Measurements from ENCODE around the gene NAP1L5.

Gene NAP1L5, protein sequence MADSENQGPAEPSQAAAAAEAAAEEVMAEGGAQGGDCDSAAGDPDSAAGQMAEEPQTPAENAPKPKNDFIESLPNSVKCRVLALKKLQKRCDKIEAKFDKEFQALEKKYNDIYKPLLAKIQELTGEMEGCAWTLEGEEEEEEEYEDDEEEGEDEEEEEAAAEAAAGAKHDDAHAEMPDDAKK

DNA sequence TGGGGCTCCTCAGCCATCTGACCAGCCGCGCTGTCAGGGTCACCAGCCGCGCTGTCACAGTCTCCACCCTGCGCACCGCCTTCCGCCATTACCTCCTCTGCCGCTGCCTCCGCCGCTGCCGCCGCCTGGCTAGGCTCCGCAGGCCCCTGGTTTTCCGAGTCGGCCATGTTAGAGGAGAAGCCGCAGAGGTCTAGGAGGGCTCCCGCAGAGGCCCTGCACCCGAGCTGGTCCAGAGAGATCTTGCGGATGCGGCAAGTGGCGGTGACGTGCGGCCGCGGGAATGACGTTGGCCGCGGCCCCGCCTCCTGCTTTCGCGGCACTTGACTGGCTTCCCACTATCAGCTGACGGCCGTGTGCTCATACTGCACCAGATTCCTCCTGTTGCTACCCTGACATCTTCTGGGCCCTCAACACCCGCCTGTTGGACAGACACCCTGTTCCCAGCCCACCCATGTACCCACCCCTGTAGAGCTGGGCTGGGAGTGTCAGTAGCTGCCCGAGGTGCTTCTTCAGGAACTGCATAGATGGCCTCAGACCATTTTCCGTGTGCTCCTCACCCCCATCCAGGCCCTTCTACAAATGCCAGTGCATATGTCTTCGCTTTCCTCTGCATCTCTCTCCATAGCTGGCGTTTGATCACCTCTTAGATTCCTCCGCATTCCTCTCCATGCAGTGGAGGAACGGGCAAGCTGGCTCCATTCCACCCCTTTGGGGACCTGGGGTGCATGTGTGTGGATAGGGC is at the start of gene NAP1L5:
Gene NAP1L5, minus strand, starts transcription at position 242 of the 742 bp plus-strand sequence. Its CDS starts 75 bp downstream, at position 167.
- H3K4me3 ChIP-seq (ENCODE audit: low read depth, low read length), result peak within 1 kb of the TSS; percentile 74
- DNase-seq (ENCODE audit: low read depth), result peak; percentile 79
- TF ChIP-seq, protein P1, sequence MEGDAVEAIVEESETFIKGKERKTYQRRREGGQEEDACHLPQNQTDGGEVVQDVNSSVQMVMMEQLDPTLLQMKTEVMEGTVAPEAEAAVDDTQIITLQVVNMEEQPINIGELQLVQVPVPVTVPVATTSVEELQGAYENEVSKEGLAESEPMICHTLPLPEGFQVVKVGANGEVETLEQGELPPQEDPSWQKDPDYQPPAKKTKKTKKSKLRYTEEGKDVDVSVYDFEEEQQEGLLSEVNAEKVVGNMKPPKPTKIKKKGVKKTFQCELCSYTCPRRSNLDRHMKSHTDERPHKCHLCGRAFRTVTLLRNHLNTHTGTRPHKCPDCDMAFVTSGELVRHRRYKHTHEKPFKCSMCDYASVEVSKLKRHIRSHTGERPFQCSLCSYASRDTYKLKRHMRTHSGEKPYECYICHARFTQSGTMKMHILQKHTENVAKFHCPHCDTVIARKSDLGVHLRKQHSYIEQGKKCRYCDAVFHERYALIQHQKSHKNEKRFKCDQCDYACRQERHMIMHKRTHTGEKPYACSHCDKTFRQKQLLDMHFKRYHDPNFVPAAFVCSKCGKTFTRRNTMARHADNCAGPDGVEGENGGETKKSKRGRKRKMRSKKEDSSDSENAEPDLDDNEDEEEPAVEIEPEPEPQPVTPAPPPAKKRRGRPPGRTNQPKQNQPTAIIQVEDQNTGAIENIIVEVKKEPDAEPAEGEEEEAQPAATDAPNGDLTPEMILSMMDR (conservative IDR thresholded peaks at IDR 0.05; ENCODE audit: low read depth, low read length), result no peak

DNA sequence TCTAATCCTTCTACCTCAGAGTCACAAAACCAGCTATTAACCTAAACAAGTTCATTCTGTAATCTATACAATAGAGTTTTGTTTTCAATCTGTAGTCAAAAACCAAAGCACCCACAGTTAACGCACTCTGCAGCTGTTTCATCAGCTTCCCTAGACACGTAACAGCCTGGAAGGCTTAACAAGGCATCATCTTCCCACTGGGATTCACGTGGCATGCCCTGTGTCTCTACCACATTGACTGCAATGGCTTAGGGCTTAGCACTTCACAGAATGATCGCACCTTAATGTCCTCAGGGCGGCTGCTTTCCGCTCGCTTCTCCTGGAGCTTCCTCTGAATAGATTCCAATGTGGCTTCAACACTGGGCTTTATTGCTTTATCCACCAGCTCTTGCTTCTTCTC is 49.7 kb upstream of the NAP1L5 start:
- H3K4me3 ChIP-seq (ENCODE audit: low read depth, low read length), result no peak overlapping the region
- TF ChIP-seq, protein P1 (conservative IDR thresholded peaks at IDR 0.05; ENCODE audit: low read depth, low read length), result no peak
- DNase-seq (ENCODE audit: low read depth), result no peak

DNA sequence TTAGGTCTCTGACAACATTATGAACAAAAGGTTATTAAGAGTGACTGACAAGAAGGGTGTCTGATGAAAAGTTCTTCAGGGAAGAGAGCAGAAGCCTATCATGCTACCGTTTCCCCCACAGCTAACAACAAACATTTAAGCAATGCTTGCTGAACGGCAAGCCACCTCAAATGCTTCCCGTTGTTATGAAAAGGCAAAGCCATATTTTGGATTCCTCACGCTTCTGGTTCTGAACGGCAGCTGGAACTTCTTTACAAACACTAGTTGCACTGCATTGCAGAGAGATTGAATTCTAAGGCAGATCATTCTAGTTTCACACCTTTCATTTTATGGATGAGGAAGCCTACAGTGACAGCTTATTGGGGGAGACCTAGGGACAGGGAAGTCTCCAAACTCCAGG is 48.6 kb upstream of the NAP1L5 start:
- DNase-seq (ENCODE audit: low read depth), result no peak

DNA sequence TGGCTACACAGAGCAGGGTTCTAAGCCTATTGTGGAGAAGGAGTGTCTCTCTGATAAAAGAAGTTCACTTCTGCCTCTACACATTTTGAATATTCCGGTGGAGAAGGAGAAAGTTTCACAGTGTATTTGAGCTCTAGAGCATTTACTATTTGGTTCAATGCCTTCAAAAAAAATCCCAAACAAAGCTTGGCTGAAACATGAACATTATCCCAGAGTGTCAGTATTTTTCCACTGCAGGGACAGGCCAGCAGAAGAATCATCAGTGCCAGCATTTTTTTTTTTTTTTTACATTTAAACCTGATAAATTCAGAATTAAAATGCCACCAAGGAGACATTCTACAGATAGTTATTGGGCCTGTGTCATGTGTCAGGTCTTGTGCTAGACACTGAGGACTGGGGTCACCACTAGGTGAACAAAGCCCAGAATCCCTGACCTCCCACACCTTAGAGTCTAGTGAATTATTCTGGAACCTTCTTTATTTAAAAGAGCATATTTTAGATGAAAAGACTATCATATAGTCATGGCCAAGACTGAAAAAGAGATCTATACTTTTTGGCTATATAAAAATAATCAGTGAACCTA is 48.0 kb upstream of the NAP1L5 start:
- TF ChIP-seq, protein P1 (conservative IDR thresholded peaks at IDR 0.05; ENCODE audit: low read depth, low read length), result no peak
- no peak for DNase-seq (ENCODE audit: low read depth)
- no peak overlapping the region for H3K4me3 ChIP-seq (ENCODE audit: low read depth, low read length)

More for the DNA sequence above, 48.6 kb upstream of the NAP1L5 start:
- TF ChIP-seq, protein P1 (conservative IDR thresholded peaks at IDR 0.05; ENCODE audit: low read depth, low read length), result no peak
- H3K4me3 ChIP-seq (ENCODE audit: low read depth, low read length), result no peak overlapping the region

DNA sequence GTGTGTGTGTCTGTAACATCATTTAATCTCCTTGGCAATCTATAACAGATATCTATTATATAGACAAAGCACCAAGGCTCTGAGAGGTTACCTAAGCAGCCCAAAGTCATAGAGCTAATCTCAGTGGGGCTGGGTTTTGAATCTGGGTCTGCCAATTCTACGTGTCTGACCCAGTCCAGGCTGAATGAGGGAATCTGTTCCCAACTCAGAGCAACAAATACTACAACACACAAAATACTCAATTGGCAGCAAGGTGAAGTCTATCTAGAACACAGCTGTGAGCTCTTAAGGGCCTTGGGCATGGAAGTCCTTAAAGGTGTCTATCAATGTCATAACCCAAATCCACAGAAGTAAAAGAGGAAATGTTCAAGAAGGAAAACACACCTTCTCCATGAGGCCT is 47.5 kb upstream of the NAP1L5 start:
- no peak overlapping the region for H3K4me3 ChIP-seq (ENCODE audit: low read depth, low read length)

DNA sequence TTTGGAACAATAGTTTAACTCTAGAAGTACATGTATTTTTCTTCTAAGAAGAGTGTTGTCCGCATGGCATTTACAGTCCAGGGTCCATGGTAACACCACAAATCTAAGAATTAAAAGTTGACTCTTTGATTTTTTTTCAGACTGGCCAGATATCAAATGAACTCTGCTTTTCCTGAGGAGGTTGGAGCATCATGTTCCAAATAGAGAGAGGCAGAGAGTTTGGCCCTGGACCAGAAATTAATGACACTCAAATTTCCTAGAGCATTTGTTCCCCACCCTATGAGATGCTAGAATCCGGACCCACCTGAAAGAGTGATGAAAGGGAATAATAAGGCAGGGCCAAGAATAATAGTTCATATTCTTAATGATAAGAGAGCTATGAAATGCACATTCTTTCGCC is 47.0 kb upstream of the NAP1L5 start:
- TF ChIP-seq, protein P1 (conservative IDR thresholded peaks at IDR 0.05; ENCODE audit: low read depth, low read length), result no peak
- no peak overlapping the region for H3K4me3 ChIP-seq (ENCODE audit: low read depth, low read length)
- DNase-seq (ENCODE audit: low read depth), result no peak

More for the DNA sequence above, 47.5 kb upstream of the NAP1L5 start:
- no peak for DNase-seq (ENCODE audit: low read depth)
- TF ChIP-seq, protein P1 (conservative IDR thresholded peaks at IDR 0.05; ENCODE audit: low read depth, low read length), result no peak
